ENCODE results near the gene MLPH.

DNA sequence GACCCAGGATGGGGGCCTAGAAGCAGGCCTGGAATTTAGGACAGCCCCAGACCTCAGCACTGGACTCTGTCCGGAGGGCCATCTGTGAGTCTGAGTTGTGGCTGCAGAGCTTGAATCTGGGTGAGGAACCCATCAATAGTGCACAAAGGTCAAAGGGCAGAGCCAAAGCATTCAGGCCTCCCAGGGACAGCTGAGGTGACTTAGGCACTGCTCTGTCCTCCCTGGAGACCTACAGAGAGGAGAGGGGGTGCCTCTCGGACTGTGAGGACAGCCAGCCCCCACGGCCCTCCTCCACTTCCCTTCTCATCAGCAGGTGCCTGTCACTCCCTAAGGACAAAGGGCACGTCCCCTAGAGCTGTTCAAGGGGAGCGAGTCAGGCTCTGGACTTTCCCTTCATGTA lies 54.2 kb downstream of the MLPH start:
- TF ChIP-seq, protein P1, sequence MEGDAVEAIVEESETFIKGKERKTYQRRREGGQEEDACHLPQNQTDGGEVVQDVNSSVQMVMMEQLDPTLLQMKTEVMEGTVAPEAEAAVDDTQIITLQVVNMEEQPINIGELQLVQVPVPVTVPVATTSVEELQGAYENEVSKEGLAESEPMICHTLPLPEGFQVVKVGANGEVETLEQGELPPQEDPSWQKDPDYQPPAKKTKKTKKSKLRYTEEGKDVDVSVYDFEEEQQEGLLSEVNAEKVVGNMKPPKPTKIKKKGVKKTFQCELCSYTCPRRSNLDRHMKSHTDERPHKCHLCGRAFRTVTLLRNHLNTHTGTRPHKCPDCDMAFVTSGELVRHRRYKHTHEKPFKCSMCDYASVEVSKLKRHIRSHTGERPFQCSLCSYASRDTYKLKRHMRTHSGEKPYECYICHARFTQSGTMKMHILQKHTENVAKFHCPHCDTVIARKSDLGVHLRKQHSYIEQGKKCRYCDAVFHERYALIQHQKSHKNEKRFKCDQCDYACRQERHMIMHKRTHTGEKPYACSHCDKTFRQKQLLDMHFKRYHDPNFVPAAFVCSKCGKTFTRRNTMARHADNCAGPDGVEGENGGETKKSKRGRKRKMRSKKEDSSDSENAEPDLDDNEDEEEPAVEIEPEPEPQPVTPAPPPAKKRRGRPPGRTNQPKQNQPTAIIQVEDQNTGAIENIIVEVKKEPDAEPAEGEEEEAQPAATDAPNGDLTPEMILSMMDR (IDR thresholded peaks at IDR 0.05), result no peak
- no peak for TF ChIP-seq ZFX (IDR thresholded peaks at IDR 0.05; ENCODE audit: borderline replicate concordance)

All from 22Rv1 (cell line).